Measurements from ENCODE around the gene ICAM1.
"Not testable (repeated sequence)": the region's sequence is repeated elsewhere in the genome, so short reads cannot be mapped to it uniquely, and the experiment has no call there.

The ICAM1 gene

GRCh38 chr19:10278935-10279334, 8.0 kb downstream of the ICAM1 start:
- DNase-seq: no peak

- DNase-seq: no peak
Measured at GRCh38 chr19:10279737-10280442, 9.0 kb downstream of the ICAM1 start.

GRCh38 chr19:10282043-10282442, 11.1 kb downstream of the ICAM1 start:
- not testable (repeated sequence) for DNase-seq

GRCh38 chr19:10283301-10284064, 12.6 kb downstream of the ICAM1 start:
- DNase-seq: no peak

GRCh38 chr19:10284065-10284959, 13.4 kb downstream of the ICAM1 start:
- DNase-seq: no peak

- no peak for DNase-seq
Measured at GRCh38 chr19:10284960-10285278, 14.0 kb downstream of the ICAM1 start.

- DNase-seq: no peak
Measured at GRCh38 chr19:10285393-10285792, 14.5 kb downstream of the ICAM1 start.

GRCh38 chr19:10286803-10287737, 16.1 kb downstream of the ICAM1 start, which contains the start of gene ICAM4:
ICAM4 (plus strand) TSS chr19:10286955; CDS start chr19:10287013, 58 bp downstream.
- no peak for DNase-seq

- DNase-seq: peak; percentile 42 to 73
Measured at GRCh38 chr19:10288662-10289166, 17.8 kb downstream of the ICAM1 start.

- DNase-seq: peak; percentile 64 to 80
Measured at GRCh38 chr19:10289167-10289835, 18.4 kb downstream of the ICAM1 start.

- no peak for DNase-seq
Measured at GRCh38 chr19:10289836-10290356, 19.0 kb downstream of the ICAM1 start, which contains the start of gene ICAM5. ICAM5 (plus strand) TSS chr19:10289952; CDS start chr19:10290044, 92 bp downstream.

GRCh38 chr19:10290357-10290875, 19.5 kb downstream of the ICAM1 start:
- DNase-seq: peak in 1 of 2 experiments; percentile 43

- DNase-seq: peak in 1 of 2 experiments; percentile 69
Measured at GRCh38 chr19:10290876-10291553, 20.1 kb downstream of the ICAM1 start.

GRCh38 chr19:10291554-10292205, 20.8 kb downstream of the ICAM1 start:
- no peak for DNase-seq

- DNase-seq: no peak
Measured at GRCh38 chr19:10292206-10292788, 21.4 kb downstream of the ICAM1 start.

- no peak for DNase-seq
Measured at GRCh38 chr19:10292789-10293636, 22.1 kb downstream of the ICAM1 start.

- DNase-seq: no peak
Measured at GRCh38 chr19:10293637-10294367, 22.9 kb downstream of the ICAM1 start.

- DNase-seq: no peak
Measured at GRCh38 chr19:10294368-10294697, 23.4 kb downstream of the ICAM1 start.
